ENCODE measurements around the gene AKR7A2. TPM values are rescaled to one million over a fixed set of nuclear protein-coding genes. Genes with fewer than 3 reads are reported as not detected.

Gene AKR7A2
- total RNA-seq, 1 donor from 2014 or later: 30.3 TPM

DNA sequence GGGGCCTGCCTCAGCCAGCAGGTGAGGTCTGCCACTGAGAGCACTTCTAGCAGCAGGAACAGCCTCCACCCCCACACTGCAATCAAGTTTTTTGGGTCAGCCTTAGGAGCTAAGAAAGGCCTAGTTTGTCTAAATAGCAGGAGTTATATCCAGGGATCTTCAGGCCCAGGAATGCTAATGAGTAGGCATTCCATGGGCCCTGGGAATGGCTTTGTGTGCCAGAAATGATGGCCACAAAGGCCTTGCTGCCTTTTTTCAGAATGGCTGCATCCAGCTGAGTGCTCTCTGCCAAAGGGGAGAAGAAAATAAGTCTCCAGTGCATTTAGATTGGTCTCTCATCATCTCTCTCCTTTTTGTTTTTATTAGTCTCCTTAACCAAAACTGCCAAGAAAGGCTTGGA, 57.5 kb downstream of the AKR7A2 start:
- H3K9ac ChIP-seq (ENCODE audit: low read length): peak overlapping the region; percentile 10
- Mint-ChIP-seq H3K36me3 (ENCODE audit: low read depth, unreplicated experiment) (peaks cover 21% of the 10 kb centered on the region), H3K27me3 (ENCODE audit: low read depth, unreplicated experiment) (no peaks in the 10 kb centered on the region), H3K4me1 (ENCODE audit: low read depth, unreplicated experiment) (peaks cover 19% of the 10 kb centered on the region), H3K27ac (ENCODE audit: unreplicated experiment) (no peak overlapping the region), H3K9me3 (ENCODE audit: unreplicated experiment) (no peaks in the 10 kb centered on the region), H3K4me3 (ENCODE audit: unreplicated experiment) (no peak overlapping the region)
- no peak overlapping the region for H3K27ac ChIP-seq (ENCODE audit: low read depth, low read length)
- H3K79me2 ChIP-seq (ENCODE audit: insufficient read depth, low read length): peaks cover 66% of the 10 kb centered on the region
- FAIRE-seq (no peak), DNase-seq (ENCODE audit: low read depth) (no peak)
- H3K4me2 ChIP-seq (ENCODE audit: low read length): no peak overlapping the region
- H3K4me3 ChIP-seq (ENCODE audit: insufficient read depth, low read depth, low read length): no peak overlapping the region
- H3K4me1 ChIP-seq (ENCODE audit: insufficient read depth, low read length): peaks cover 24% of the 10 kb centered on the region
- H4K20me1 ChIP-seq (ENCODE audit: insufficient read depth, low read length): peaks cover 34% of the 10 kb centered on the region
- no peak overlapping the region for H2AFZ ChIP-seq (ENCODE audit: low read depth, low read length)
- H3K9me3 ChIP-seq (ENCODE audit: insufficient read depth, low read depth, low read length): no peaks in the 10 kb centered on the region
- no peak for TF ChIP-seq EZH2 (IDR thresholded peaks at IDR 0.05; ENCODE audit: insufficient read depth, low read length)
- no peak for TF ChIP-seq CTCF (IDR thresholded peaks at IDR 0.05; ENCODE audit: insufficient read depth, low read depth, low read length)
- H3K27me3 ChIP-seq (ENCODE audit: insufficient read depth, low read length): no peaks in the 10 kb centered on the region
- H3K36me3 ChIP-seq (ENCODE audit: insufficient read depth, low read length): peaks cover 14% of the 10 kb centered on the region

Other genes starting within 250 kb of the AKR7A2 start
- 133 and 153 TPM in 2 replicates for gene UBR4, start 101.9 kb downstream of the AKR7A2 start, total RNA-seq
- gene EMC1, start 60.6 kb downstream of the AKR7A2 start, total RNA-seq: 89.3 and 92.9 TPM in 2 replicates
- gene MRTO4, start 60.3 kb downstream of the AKR7A2 start, total RNA-seq: 37.9 and 41.0 TPM in 2 replicates
- gene AKR7A3, start 23.4 kb downstream of the AKR7A2 start, total RNA-seq: 0.20 and 0.55 TPM in 2 replicates
- 17.4 and 21.5 TPM in 2 replicates for gene SLC66A1, start 182 bp upstream of the AKR7A2 start, total RNA-seq
- 458 and 459 TPM in 2 replicates for gene CAPZB, start 173.4 kb upstream of the AKR7A2 start, total RNA-seq